GM12878 (cell line): Measurements from ENCODE around the gene DDIT4. TPM values are rescaled to one million over a fixed set of nuclear protein-coding genes. Genes with fewer than 3 reads are reported as not detected.

Experiments
- ATAC-seq: fragments of 200-7000 bp; cut with Tn5 transposase; 3 replicates; pipeline ENCODE4 v1.9.1; 2020; ENCODE audit warnings: mild to moderate bottlenecking, moderate library complexity
- BruUV-seq: library from RNA; stranded (reverse); fragments of 400-500 nt; replicated peaks from 2 replicates; lab custom pipeline; 2021; lab: Mats Ljungman, UMichigan
- CTCF ChIA-PET: fragments of 300-600 bp; sonication (Branson Sonifier 250); formaldehyde crosslinking; extraction: SDS; loops from one replicate; lab custom pipeline; 2021; ENCODE audit warnings: inconsistent platforms; lab: Yijun Ruan, JAX
- POLR2A ChIA-PET: fragments of 350-600 bp; formaldehyde crosslinking; extraction: SDS; loops from one replicate; lab custom pipeline; 2021; ENCODE audit warnings: inconsistent platforms; lab: Charles Lee
- RAD21 ChIA-PET: fragments of 300-600 bp; sonication (Branson Sonifier 250); formaldehyde crosslinking; loops from one replicate; lab custom pipeline; 2023; ENCODE audit warnings: antibody characterized with exemption; ENCODE audit not compliant: unreplicated experiment; lab: Charles Lee
- SMC1A ChIA-PET: fragments of 300-600 bp; sonication (Branson Sonifier 250); formaldehyde crosslinking; loops from one replicate; lab custom pipeline; 2023; ENCODE audit not compliant: unreplicated experiment, uncharacterized antibody; lab: Charles Lee
- DNase-seq: peaks from one replicate; pipeline ENCODE4 v3.0.0-alpha.2; 2011; ENCODE audit warnings: low read depth, low spot score
- FAIRE-seq: peaks from 3 replicates; lab custom pipeline; 2011; peaks lifted over from hg19 to GRCh38; lab: Jason Lieb, UNC
- H2AFZ ChIP-seq: 2 replicates; pipeline ENCODE4 v1.6.0; 2011; ENCODE audit warnings: low read depth, low read length, control low read depth; ENCODE audit not compliant: control insufficient read depth
- H3K27ac ChIP-seq: 2 replicates; pipeline ENCODE4 v1.5.1; 2011; ENCODE audit warnings: control low read depth; ENCODE audit not compliant: control insufficient read depth, insufficient read depth
- H3K27me3 ChIP-seq, 2 experiments: replicated peaks in 1 of 2; 2 replicates each; pipeline versions ENCODE4 v1.6.0 to v1.6.1; 2011; ENCODE audit warnings: low read length in 1 of 2; ENCODE audit not compliant: control insufficient read depth in 2 of 2, insufficient read depth in 2 of 2
- H3K36me3 ChIP-seq, 2 experiments: 2 replicates each; pipeline ENCODE4 v1.5.1; 2011; ENCODE audit warnings: low read length in 1 of 2; ENCODE audit not compliant: control insufficient read depth in 2 of 2, insufficient read depth in 2 of 2
- H3K4me1 ChIP-seq: 2 replicates; pipeline ENCODE4 v1.6.1; 2011; ENCODE audit warnings: mild to moderate bottlenecking, low read length, moderate library complexity, mixed read lengths; ENCODE audit not compliant: control insufficient read depth, insufficient read depth
- H3K4me2 ChIP-seq: 2 replicates; pipeline ENCODE4 v1.6.0; 2011; ENCODE audit warnings: control low read depth; ENCODE audit not compliant: control insufficient read depth, insufficient read depth
- H3K4me3 ChIP-seq: fragments of 200-600 bp; sonication (generic); 2 replicates; pipeline ENCODE4 v1.5.1; 2016
- H3K79me2 ChIP-seq: 2 replicates; pipeline ENCODE4 v1.6.0; 2011; ENCODE audit warnings: low read length; ENCODE audit not compliant: control insufficient read depth, insufficient read depth
- H3K9ac ChIP-seq: 2 replicates; pipeline ENCODE4 v1.8.0; 2011; ENCODE audit warnings: low read length, control low read depth, mixed read lengths; ENCODE audit not compliant: control insufficient read depth, insufficient read depth
- H3K9me3 ChIP-seq: replicated peaks from 3 replicates; pipeline ENCODE4 v1.5.1; 2011; ENCODE audit warnings: mild to moderate bottlenecking, low read length; ENCODE audit not compliant: control insufficient read depth, insufficient read depth
- H4K20me1 ChIP-seq: 2 replicates; pipeline ENCODE4 v1.6.0; 2011; ENCODE audit not compliant: control insufficient read depth, insufficient read depth
- HDAC2 ChIP-seq: fragments of 200-600 bp; sonication (generic); IDR thresholded peaks from 2 replicates; pipeline ENCODE4 v1.6.1; 2017
- JUNB ChIP-seq: IDR thresholded peaks from 2 replicates; pipeline ENCODE4 v1.6.1; 2016; ENCODE audit warnings: antibody characterized with exemption, mild to moderate bottlenecking
- MEF2B ChIP-seq: fragments of 450-650 bp; IDR thresholded peaks from 2 replicates; pipeline ENCODE4 v1.6.1; 2018; ENCODE audit warnings: mild to moderate bottlenecking, moderate library complexity; ENCODE audit not compliant: partially characterized antibody, poor library complexity, severe bottlenecking
- NFIC ChIP-seq: IDR thresholded peaks from 2 replicates; pipeline ENCODE4 v1.6.1; 2012; ENCODE audit warnings: low read depth, mild to moderate bottlenecking, inconsistent platforms, low read length, moderate library complexity
- PAX5 ChIP-seq: IDR thresholded peaks from 2 replicates; pipeline ENCODE4 v1.6.1; 2011; ENCODE audit warnings: low read depth, low read length, borderline replicate concordance
- SIN3A ChIP-seq: IDR thresholded peaks from 2 replicates; pipeline ENCODE4 v1.6.1; 2012; ENCODE audit warnings: low read depth, low read length, improper control_type of control experiment
- SPI1 ChIP-seq: IDR thresholded peaks from 2 replicates; pipeline ENCODE4 v1.6.1; 2011; ENCODE audit warnings: low read depth, mild to moderate bottlenecking, low read length, moderate library complexity, borderline replicate concordance; ENCODE audit not compliant: insufficient read depth
- ZNF217 ChIP-seq: fragments of 450-650 bp; IDR thresholded peaks from 2 replicates; pipeline ENCODE4 v1.6.1; 2017; ENCODE audit warnings: antibody characterized with exemption, mild to moderate bottlenecking
- WGBS: methylation state at CpG from one replicate; pipeline ENCODE4 v1.1.6; 2016; ENCODE audit warnings: low lambda C conversion rate; ENCODE audit not compliant: insufficient replicate concordance, insufficient coverage; ENCODE audit errors: missing lambda C conversion rate; 5-methylcytosine and 5-hydroxymethylcytosine counted together
- in situ Hi-C: fragments of 300-500 bp; cut with MboI; formaldehyde crosslinking; loops from 9 replicates; pipeline ENCODE4 v1.14.3; 2018; ENCODE audit warnings: mixed read lengths
- intact Hi-C: fragments of 100-400 bp; cut with micrococcal nuclease; formaldehyde crosslinking; loops from one replicate; pipeline ENCODE4 v1.14.2; 2022; ENCODE audit not compliant: unreplicated experiment
- polyA plus RNA-seq, 11 experiments: library from polyadenylated mRNA; depleted of rRNA in 4 of 11; unstranded in 6 of 11; stranded (reverse) in 5 of 11; fragments of >200 nt; fragmentation: Nextera tagmentation in 4 of 11; fragmentation: Illumina TruSeq in 1 of 11; extraction: Ambion mirVana in 4 of 11; extraction: Trizol in 1 of 11; gene quantifications; 1 replicate in 1 of 11; 2 replicates in 10 of 11; pipeline versions ENCODE4 v1.2.1 to v1.2.3, GENCODE V29; 2011 to 2016; ENCODE audit warnings: inconsistent platforms in 2 of 11, missing spikeins in 2 of 11, low read depth in 1 of 11
- total RNA-seq, 4 experiments: library from RNA; depleted of rRNA in 3 of 4; stranded (reverse); fragments of >200 nt in 3 of 4; fragmentation: Illumina TruSeq in 1 of 4; extraction: Trizol in 1 of 4; gene quantifications; 2 replicates each; pipeline versions ENCODE4 v1.2.1 to v1.2.3, GENCODE V29; 2013 to 2021
- TF ChIP-seq, protein P1 (sequence below): fragments of 450-650 bp; IDR thresholded peaks from 2 replicates; pipeline ENCODE4 v1.6.1; 2017; ENCODE audit warnings: mild to moderate bottlenecking, low read depth, inconsistent platforms; ENCODE audit not compliant: poor library complexity, severe bottlenecking
- TF ChIP-seq, protein P2 (sequence below): fragments of 450-650 bp; IDR thresholded peaks from 2 replicates; pipeline ENCODE4 v1.6.1; 2016; ENCODE audit warnings: mild to moderate bottlenecking

DDIT4 gene
- total and polyA plus RNA-seq, 10 of the 15 experiments (the other 5 are each of a cell fraction or from before 2014, with no cell fraction given), result 2.1 to 277 (median 183) TPM

GRCh38 chr10:72322280-72323058 is 48.7 kb downstream of the DDIT4 start:
- POLR2A ChIA-PET, result interaction anchor here (0.5 to 6.6 kb wide), 15 partner anchors 7 to 106 kb away, joined by 3 to 120 read pairs (median 6); partner anchors contain the start of genes ANAPC16, ASCC1 and DDIT4
- in situ Hi-C loops, result no loop called here
- BruUV-seq, result no TSS peak
- 0 out of 2 replicates have a peak, but pooled peaks have one; percentile 5 for TF ChIP-seq SPI1
- TF ChIP-seq SIN3A, result no peak
- TF ChIP-seq, all 136 proteins: peak for 1
- no peaks in the 10 kb centered on the region for H4K20me1 ChIP-seq
- peak overlapping the region; percentile 19; the same call in 1 of the 2 replicates for H3K9ac ChIP-seq
- H3K4me2 ChIP-seq, result no peak overlapping the region; the same call in 1 of the 2 replicates
- peaks cover 50% of the 10 kb centered on the region for H3K4me1 ChIP-seq
- H3K27me3 ChIP-seq, result no peaks in the 10 kb centered on the region
- ATAC-seq (no peak), DNase-seq (no peak), FAIRE-seq (no peak)
- ChIA-PET RAD21 (interaction anchor here (0.6 to 8.4 kb wide), 9 partner anchors 13 to 189 kb away, joined by 3 to 137 read pairs (median 23); no protein-coding TSS in a partner anchor), SMC1A (interaction anchor here (1.2 to 6.5 kb wide), 7 partner anchors 12 to 190 kb away, joined by 3 to 103 read pairs (median 16); partner anchors contain the start of gene DDIT4), CTCF (interaction anchor here (1.0 to 7.4 kb wide), 10 partner anchors 10 to 274 kb away, joined by 3 to 59 read pairs (median 6); partner anchors contain the start of gene DDIT4)
- H3K27ac ChIP-seq, result peak overlapping the region; percentile 13; the same call in 1 of the 2 replicates
- H3K36me3 ChIP-seq, result no peaks in the 10 kb centered on the region
- no peak overlapping the region for H3K4me3 ChIP-seq
- intact Hi-C loops, result no loop called here
- H3K9me3 ChIP-seq, result no peaks in the 10 kb centered on the region
- H2AFZ ChIP-seq, result no peak overlapping the region
- 89% methylated on average over 16 of the region's 16 CpGs for WGBS
- peaks cover 8% of the 10 kb centered on the region for H3K79me2 ChIP-seq

- CTCF ChIA-PET, result interaction anchor here (7.4 kb wide), 1 partner anchor 14 kb away, joined by 59 read pairs; no protein-coding TSS in a partner anchor
- SMC1A ChIA-PET, result interaction anchor here (1.2 to 6.5 kb wide), 3 partner anchors 11 to 64 kb away, joined by 3 to 103 read pairs (median 3); no protein-coding TSS in a partner anchor
- Histone ChIP-seq H3K27me3 (no peaks in the 10 kb centered on the region), H3K27ac (no peak overlapping the region), H3K9ac (no peak overlapping the region), H3K4me2 (no peak overlapping the region), H2AFZ (no peak overlapping the region), H3K36me3 (no peaks in the 10 kb centered on the region), H3K79me2 (peaks cover 7% of the 10 kb centered on the region), H4K20me1 (no peaks in the 10 kb centered on the region), H3K4me3 (no peak overlapping the region), H3K4me1 (peaks cover 50% of the 10 kb centered on the region), H3K9me3 (no peaks in the 10 kb centered on the region)
- ATAC-seq (no peak), DNase-seq (no peak), FAIRE-seq (no peak)
- RAD21 ChIA-PET, result interaction anchor here (0.9 to 8.4 kb wide), 3 partner anchors 12 to 48 kb away, joined by 4 to 137 read pairs (median 5); no protein-coding TSS in a partner anchor
- no TSS peak for BruUV-seq
- in situ Hi-C loops, result no loop called here
- POLR2A ChIA-PET, result interaction anchor here (0.5 to 6.6 kb wide), 3 partner anchors 10 to 85 kb away, joined by 3 to 120 read pairs (median 6); no protein-coding TSS in a partner anchor
- intact Hi-C loops, result no loop called here
- 90% methylated on average over 10 of the region's 10 CpGs for WGBS
- TF ChIP-seq PAX5 (no peak), MEF2B (no peak), JUNB (no peak), HDAC2 (no peak), ZNF217 (no peak), NFIC (no peak)
- TF ChIP-seq, protein P1, sequence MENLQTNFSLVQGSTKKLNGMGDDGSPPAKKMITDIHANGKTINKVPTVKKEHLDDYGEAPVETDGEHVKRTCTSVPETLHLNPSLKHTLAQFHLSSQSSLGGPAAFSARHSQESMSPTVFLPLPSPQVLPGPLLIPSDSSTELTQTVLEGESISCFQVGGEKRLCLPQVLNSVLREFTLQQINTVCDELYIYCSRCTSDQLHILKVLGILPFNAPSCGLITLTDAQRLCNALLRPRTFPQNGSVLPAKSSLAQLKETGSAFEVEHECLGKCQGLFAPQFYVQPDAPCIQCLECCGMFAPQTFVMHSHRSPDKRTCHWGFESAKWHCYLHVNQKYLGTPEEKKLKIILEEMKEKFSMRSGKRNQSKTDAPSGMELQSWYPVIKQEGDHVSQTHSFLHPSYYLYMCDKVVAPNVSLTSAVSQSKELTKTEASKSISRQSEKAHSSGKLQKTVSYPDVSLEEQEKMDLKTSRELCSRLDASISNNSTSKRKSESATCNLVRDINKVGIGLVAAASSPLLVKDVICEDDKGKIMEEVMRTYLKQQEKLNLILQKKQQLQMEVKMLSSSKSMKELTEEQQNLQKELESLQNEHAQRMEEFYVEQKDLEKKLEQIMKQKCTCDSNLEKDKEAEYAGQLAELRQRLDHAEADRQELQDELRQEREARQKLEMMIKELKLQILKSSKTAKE, result no peak
- TF ChIP-seq, protein P2, sequence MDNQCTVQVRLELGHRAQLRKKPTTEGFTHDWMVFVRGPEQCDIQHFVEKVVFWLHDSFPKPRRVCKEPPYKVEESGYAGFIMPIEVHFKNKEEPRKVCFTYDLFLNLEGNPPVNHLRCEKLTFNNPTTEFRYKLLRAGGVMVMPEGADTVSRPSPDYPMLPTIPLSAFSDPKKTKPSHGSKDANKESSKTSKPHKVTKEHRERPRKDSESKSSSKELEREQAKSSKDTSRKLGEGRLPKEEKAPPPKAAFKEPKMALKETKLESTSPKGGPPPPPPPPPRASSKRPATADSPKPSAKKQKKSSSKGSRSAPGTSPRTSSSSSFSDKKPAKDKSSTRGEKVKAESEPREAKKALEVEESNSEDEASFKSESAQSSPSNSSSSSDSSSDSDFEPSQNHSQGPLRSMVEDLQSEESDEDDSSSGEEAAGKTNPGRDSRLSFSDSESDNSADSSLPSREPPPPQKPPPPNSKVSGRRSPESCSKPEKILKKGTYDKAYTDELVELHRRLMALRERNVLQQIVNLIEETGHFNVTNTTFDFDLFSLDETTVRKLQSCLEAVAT, result no peak
These were observed 49.5 kb downstream of the DDIT4 start for GRCh38 chr10:72323108-72323749.
